Uterus (tissue), 4 donors: Measurements from ENCODE around the gene ZBTB20. TPM values are rescaled to one million over a fixed set of nuclear protein-coding genes. Genes with fewer than 3 reads are reported as not detected.
"Not testable (repeated sequence)": the region's sequence is repeated elsewhere in the genome, so short reads cannot be mapped to it uniquely, and the experiment has no call there.

ENCODE experiments used
- DNase-seq, 2 donors: peaks; one replicate each; pipeline ENCODE4 v3.0.0-alpha.2; 2019 to 2020
- H3K27ac ChIP-seq, 2 donors: fragments of 200-600 bp; sonication (generic); 1 replicate in 1 of 2; 2 replicates in 1 of 2; pipeline ENCODE4 v1.5.1; 2016 to 2018
- H3K27me3 ChIP-seq, 2 donors: fragments of 200-600 bp; sonication (generic); one replicate each; pipeline ENCODE4 v1.5.1; 2018 to 2019; ENCODE audit warnings: control low read depth in 1 of 2
- H3K36me3 ChIP-seq, 2 donors: fragments of 200-600 bp; sonication (generic); one replicate each; pipeline ENCODE4 v1.5.1; 2019; ENCODE audit warnings: control low read depth in 1 of 2
- H3K4me1 ChIP-seq, 2 donors: fragments of 200-600 bp; sonication (generic); one replicate each; pipeline ENCODE4 v1.5.1; 2018 to 2019; ENCODE audit warnings: control low read depth in 1 of 2
- H3K4me3 ChIP-seq, 2 donors: fragments of 200-600 bp; sonication (generic); 1 replicate in 1 of 2; 2 replicates in 1 of 2; pipeline ENCODE4 v1.5.1; 2018 to 2019; ENCODE audit warnings: mild to moderate bottlenecking in 1 of 2
- H3K9me3 ChIP-seq, 2 donors: fragments of 200-600 bp; sonication (generic); one replicate each; pipeline ENCODE4 v1.5.1; 2019; ENCODE audit warnings: control low read depth in 1 of 2
- POLR2A ChIP-seq, 2 donors: fragments of 450-650 bp; IDR thresholded peaks; one replicate each; pipeline ENCODE4 v1.6.1; 2016; ENCODE audit warnings: antibody characterized with exemption in 2 of 2, mild to moderate bottlenecking in 1 of 2, moderate library complexity in 1 of 2
- intact Hi-C: fragments of 100-400 bp; cut with DNase I; formaldehyde crosslinking; loops from one replicate; pipeline ENCODE4 v1.15.1; 2023; ENCODE audit warnings: low total_unique reads
- total RNA-seq, 4 donors: library from RNA; depleted of rRNA in 3 of 4; stranded (reverse); fragments of >200 nt in 3 of 4; gene quantifications; one replicate each; pipeline versions ENCODE4 v1.1.0 to v1.2.4, GENCODE V29; 2014 to 2023
- TF ChIP-seq, protein P1 (sequence below), 4 experiments: fragments of 200-600 bp in 2 of 4; fragments of 450-650 bp in 2 of 4; sonication (generic) in 2 of 4; IDR thresholded peaks; one replicate each; pipeline ENCODE4 v1.5.1; 2016 to 2019; ENCODE audit warnings: antibody characterized with exemption in 4 of 4, mild to moderate bottlenecking in 2 of 4, moderate library complexity in 1 of 4
- donor health status: DM: yes; HTN: yes; CAD: no.

Gene ZBTB20
- total RNA-seq, 4 donors from 2014 or later, result 35.6 to 157 (median 85.1) TPM

DNA sequence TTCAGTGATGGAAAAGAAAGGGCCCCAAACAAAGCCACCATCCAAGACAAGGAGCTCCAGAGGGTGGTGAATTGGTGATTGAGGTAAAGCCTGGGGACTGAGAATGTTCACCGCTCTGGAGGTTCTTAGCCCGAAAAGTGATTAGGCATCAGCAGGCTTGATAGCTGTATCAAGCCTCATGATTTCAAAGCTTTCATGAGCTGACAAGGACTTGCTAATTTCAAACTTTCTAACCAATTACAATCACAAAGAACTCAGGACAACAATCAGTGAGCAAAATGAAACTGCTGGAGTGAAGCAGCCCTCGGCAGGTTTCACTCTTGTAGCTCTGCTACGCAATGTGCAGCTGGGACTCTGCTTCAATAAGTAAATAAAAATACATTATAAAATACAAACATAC lies 461.9 kb downstream of the ZBTB20 start:
- no peak for TF ChIP-seq POLR2A (IDR thresholded peaks at IDR 0.05)
- TF ChIP-seq, protein P1, sequence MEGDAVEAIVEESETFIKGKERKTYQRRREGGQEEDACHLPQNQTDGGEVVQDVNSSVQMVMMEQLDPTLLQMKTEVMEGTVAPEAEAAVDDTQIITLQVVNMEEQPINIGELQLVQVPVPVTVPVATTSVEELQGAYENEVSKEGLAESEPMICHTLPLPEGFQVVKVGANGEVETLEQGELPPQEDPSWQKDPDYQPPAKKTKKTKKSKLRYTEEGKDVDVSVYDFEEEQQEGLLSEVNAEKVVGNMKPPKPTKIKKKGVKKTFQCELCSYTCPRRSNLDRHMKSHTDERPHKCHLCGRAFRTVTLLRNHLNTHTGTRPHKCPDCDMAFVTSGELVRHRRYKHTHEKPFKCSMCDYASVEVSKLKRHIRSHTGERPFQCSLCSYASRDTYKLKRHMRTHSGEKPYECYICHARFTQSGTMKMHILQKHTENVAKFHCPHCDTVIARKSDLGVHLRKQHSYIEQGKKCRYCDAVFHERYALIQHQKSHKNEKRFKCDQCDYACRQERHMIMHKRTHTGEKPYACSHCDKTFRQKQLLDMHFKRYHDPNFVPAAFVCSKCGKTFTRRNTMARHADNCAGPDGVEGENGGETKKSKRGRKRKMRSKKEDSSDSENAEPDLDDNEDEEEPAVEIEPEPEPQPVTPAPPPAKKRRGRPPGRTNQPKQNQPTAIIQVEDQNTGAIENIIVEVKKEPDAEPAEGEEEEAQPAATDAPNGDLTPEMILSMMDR (IDR thresholded peaks at IDR 0.05), result no peak
- H3K36me3 ChIP-seq, result no peaks in the 10 kb centered on the region
- peak overlapping the region in 1 of 2 donors; percentile 20 for H3K27ac ChIP-seq
- H3K27me3 ChIP-seq, result no peaks in the 10 kb centered on the region
- no peaks in the 10 kb centered on the region for H3K9me3 ChIP-seq
- intact Hi-C loops, result no loop called here
- no peak overlapping the region for H3K4me3 ChIP-seq
- no peak for DNase-seq
- H3K4me1 ChIP-seq, result no peaks in the 10 kb centered on the region

DNA sequence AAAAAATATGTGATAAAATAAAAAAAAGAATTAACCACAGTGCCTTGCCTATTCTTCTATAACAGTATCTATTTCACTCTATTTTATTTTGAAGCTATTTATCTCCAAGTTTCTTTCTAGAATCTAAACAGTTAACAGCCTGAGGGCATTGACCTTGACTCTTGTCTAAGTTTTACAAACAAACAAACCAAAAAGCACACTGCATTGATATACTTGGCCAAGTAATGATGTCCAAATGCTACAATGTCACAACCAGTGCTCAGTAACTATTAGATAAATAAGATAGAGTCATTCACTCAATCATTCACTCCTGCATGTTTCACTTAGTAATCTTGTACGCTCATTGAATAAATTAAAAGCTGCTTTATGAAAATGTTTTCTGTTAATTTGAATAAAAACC lies 466.8 kb downstream of the ZBTB20 start:
- Histone ChIP-seq H3K27ac (no peak overlapping the region), H3K36me3 (no peaks in the 10 kb centered on the region)
- intact Hi-C loops, result no loop called here

GRCh38 chr3:114679773-114680172 lies 467.3 kb downstream of the ZBTB20 start:
- H3K4me1 ChIP-seq, H3K27ac ChIP-seq, H3K36me3 ChIP-seq, DNase-seq, H3K9me3 ChIP-seq, H3K27me3 ChIP-seq, H3K4me3 ChIP-seq, intact Hi-C loops: not testable (repeated sequence)

More for the DNA sequence above, 466.8 kb downstream of the ZBTB20 start:
- H3K9me3 ChIP-seq, result no peaks in the 10 kb centered on the region
- TF ChIP-seq, protein P1 (IDR thresholded peaks at IDR 0.05), result no peak
- TF ChIP-seq POLR2A (IDR thresholded peaks at IDR 0.05), result no peak
- H3K4me1 ChIP-seq, result no peaks in the 10 kb centered on the region
- no peak overlapping the region for H3K4me3 ChIP-seq
- H3K27me3 ChIP-seq, result no peaks in the 10 kb centered on the region
- no peak for DNase-seq

DNA sequence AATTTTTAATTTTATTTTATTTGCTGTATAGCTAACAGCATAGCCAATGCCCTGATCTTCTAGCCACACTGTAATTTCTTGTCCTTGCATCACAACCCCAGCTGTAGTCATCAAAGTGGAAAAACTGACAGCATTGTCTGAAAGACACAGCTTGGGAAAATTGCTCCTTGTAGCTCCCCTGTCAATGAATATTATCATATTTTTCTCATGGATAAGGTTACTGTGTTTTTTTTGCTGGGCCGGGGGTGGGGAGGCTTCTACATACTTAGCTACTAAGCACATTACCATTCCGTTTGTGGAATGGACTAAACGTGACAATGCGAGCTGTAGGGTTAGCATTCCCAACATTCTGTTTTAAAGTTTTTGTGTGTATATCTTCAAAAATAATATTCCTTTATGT lies 472.0 kb downstream of the ZBTB20 start:
- Histone ChIP-seq H3K9me3 (no peaks in the 10 kb centered on the region), H3K27me3 (no peaks in the 10 kb centered on the region), H3K27ac (no peak overlapping the region), H3K4me3 (no peak overlapping the region), H3K36me3 (no peaks in the 10 kb centered on the region), H3K4me1 (no peaks in the 10 kb centered on the region)
- intact Hi-C loops, result no loop called here
- no peak for DNase-seq
- TF ChIP-seq, protein P1 (IDR thresholded peaks at IDR 0.05), result no peak
- TF ChIP-seq POLR2A (IDR thresholded peaks at IDR 0.05), result no peak

DNA sequence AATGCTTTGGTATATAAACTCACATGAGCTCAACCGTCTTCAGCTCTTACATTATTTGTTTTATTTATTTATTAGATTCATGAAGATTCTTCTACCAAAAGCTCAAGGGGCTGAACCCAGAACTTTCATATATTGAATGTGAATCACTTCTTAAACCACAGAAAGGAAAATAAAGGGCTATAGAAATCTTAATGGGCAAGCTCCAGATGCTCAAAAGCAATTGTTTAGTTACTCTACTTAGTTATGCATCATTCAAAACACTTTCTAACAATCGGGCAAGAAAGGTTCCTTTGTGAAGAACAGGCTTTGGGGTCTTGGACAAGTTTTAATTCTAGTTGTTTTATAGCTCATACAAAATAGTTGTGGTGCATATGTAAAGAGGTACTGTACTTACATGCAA lies 473.1 kb downstream of the ZBTB20 start:
- Histone ChIP-seq H3K36me3 (no peaks in the 10 kb centered on the region), H3K4me3 (no peak overlapping the region), H3K4me1 (no peaks in the 10 kb centered on the region), H3K27me3 (no peaks in the 10 kb centered on the region), H3K9me3 (no peaks in the 10 kb centered on the region), H3K27ac (no peak overlapping the region)
- intact Hi-C loops, result no loop called here
- TF ChIP-seq POLR2A (IDR thresholded peaks at IDR 0.05), result no peak
- TF ChIP-seq, protein P1 (IDR thresholded peaks at IDR 0.05), result no peak
- no peak for DNase-seq

- no peaks in the 10 kb centered on the region for H3K36me3 ChIP-seq
- TF ChIP-seq, protein P1 (IDR thresholded peaks at IDR 0.05), result no peak
- no peak for TF ChIP-seq POLR2A (IDR thresholded peaks at IDR 0.05)
- DNase-seq, result no peak
- no peak overlapping the region for H3K4me3 ChIP-seq
- no peak overlapping the region for H3K27ac ChIP-seq
- H3K9me3 ChIP-seq, result no peaks in the 10 kb centered on the region
- no peaks in the 10 kb centered on the region for H3K4me1 ChIP-seq
- intact Hi-C loops, result no loop called here
- no peaks in the 10 kb centered on the region for H3K27me3 ChIP-seq
Observed at GRCh38 chr3:114673481-114673880, 473.6 kb downstream of the ZBTB20 start.
